ENCODE data around the gene EVPLL.

GRCh38 chr17:18364166-18364565 lies 13.4 kb upstream of the EVPLL start:
- TF ChIP-seq CTCF (conservative IDR thresholded peaks at IDR 0.05; ENCODE audit: low read depth in 2 of 2): no peak
- no peak for TF ChIP-seq EZH2 (IDR thresholded peaks at IDR 0.05; ENCODE audit: low read depth, unreplicated experiment)
- no peak for TF ChIP-seq EZH2phosphoT487 (IDR thresholded peaks at IDR 0.05; ENCODE audit: unreplicated experiment)
- no peak for TF ChIP-seq CREB1 (CRISPR knock-in tag; IDR thresholded peaks at IDR 0.05; ENCODE audit: low read depth)
- no peak for TF ChIP-seq REST (IDR thresholded peaks at IDR 0.05; ENCODE audit: unreplicated experiment)

All from GM23338 (cell line).